Caco-2 (cell line): ENCODE data around the gene PLRG1. TPM values are rescaled to one million over a fixed set of nuclear protein-coding genes. Genes with fewer than 3 reads are reported as not detected.

Source experiments
- BruUV-seq: library from RNA; stranded (reverse); fragments of 400-500 nt; replicated peaks from 2 replicates; lab custom pipeline; 2021; lab: Mats Ljungman, UMichigan
- CTCF ChIA-PET: fragments of 300-600 bp; sonication (Branson Sonifier 250); formaldehyde crosslinking; loops from one replicate; lab custom pipeline; 2022; ENCODE audit warnings: antibody characterized with exemption; lab: Charles Lee
- POLR2A ChIA-PET: fragments of 300-600 bp; sonication (Branson Sonifier 250); formaldehyde crosslinking; loops from one replicate; lab custom pipeline; 2022; ENCODE audit warnings: antibody characterized with exemption; lab: Charles Lee
- DNase-seq, 2 experiments: peaks; one replicate each; pipeline versions ENCODE4 v3.0.0 to v3.0.0-alpha.2; 2020 to 2022
- H3K27me3 ChIP-seq: replicated peaks from 2 replicates; pipeline ENCODE4 v1.6.0; 2011; ENCODE audit warnings: low read length; ENCODE audit not compliant: control insufficient read depth, insufficient read depth
- H3K36me3 ChIP-seq: 2 replicates; pipeline ENCODE4 v1.5.1; 2011; ENCODE audit warnings: low read length; ENCODE audit not compliant: control insufficient read depth, insufficient read depth
- H3K4me1 ChIP-seq: fragments of 250-450 bp; sonication (Bioruptor Pico); 2 replicates; pipeline ENCODE4 v1.5.1; 2020; ENCODE audit warnings: mild to moderate bottlenecking
- H3K4me3 ChIP-seq: 2 replicates; pipeline ENCODE4 v1.5.1; 2011; ENCODE audit warnings: low read depth, mild to moderate bottlenecking, control low read depth, low read length
- H3K9me3 ChIP-seq: fragments of 250-450 bp; sonication (Bioruptor Pico); 2 replicates; pipeline ENCODE4 v1.5.1; 2020; ENCODE audit warnings: mild to moderate bottlenecking, moderate library complexity
- H3K27ac Mint-ChIP-seq: one replicate; pipeline ENCODE4 v1.8.0; 2022; ENCODE audit warnings: mixed read lengths; ENCODE audit not compliant: unreplicated experiment
- H3K27me3 Mint-ChIP-seq: one replicate; pipeline ENCODE4 v1.8.0; 2022; ENCODE audit warnings: mixed read lengths; ENCODE audit not compliant: insufficient read depth, unreplicated experiment
- H3K36me3 Mint-ChIP-seq: one replicate; pipeline ENCODE4 v1.8.0; 2022; ENCODE audit warnings: mild to moderate bottlenecking, mixed read lengths; ENCODE audit not compliant: insufficient read depth, unreplicated experiment
- H3K4me1 Mint-ChIP-seq: one replicate; pipeline ENCODE4 v1.8.0; 2022; ENCODE audit warnings: low read depth, mixed read lengths; ENCODE audit not compliant: unreplicated experiment
- H3K4me3 Mint-ChIP-seq: one replicate; pipeline ENCODE4 v1.8.0; 2022; ENCODE audit warnings: mild to moderate bottlenecking, moderate library complexity, mixed read lengths; ENCODE audit not compliant: unreplicated experiment
- H3K9me3 Mint-ChIP-seq: one replicate; pipeline ENCODE4 v1.8.0; 2022; ENCODE audit warnings: mixed read lengths; ENCODE audit not compliant: unreplicated experiment
- CTCF ChIP-seq, 2 experiments: fragments of 200-600 bp in 1 of 2; IDR thresholded peaks; 1 replicate in 1 of 2; 2 replicates in 1 of 2; pipeline versions ENCODE4 v1.5.1 to v1.8.0; 2011 to 2022; ENCODE audit warnings: antibody characterized with exemption in 1 of 2, control low read depth in 1 of 2, inconsistent platforms in 1 of 2, low read depth in 1 of 2, low read length in 1 of 2, mild to moderate bottlenecking in 1 of 2, moderate library complexity in 1 of 2; ENCODE audit not compliant: insufficient read depth in 1 of 2, severe bottlenecking in 1 of 2, unreplicated experiment in 1 of 2
- intact Hi-C: fragments of 100-400 bp; cut with micrococcal nuclease; formaldehyde crosslinking; loops from one replicate; pipeline ENCODE4 v1.10.0; 2022; ENCODE audit not compliant: unreplicated experiment
- total RNA-seq: library from RNA; stranded (reverse); gene quantifications from 2 replicates; pipeline ENCODE4 v1.2.3, GENCODE V29; 2022

The PLRG1 gene
- total RNA-seq, 1 experiment from 2014 or later = 99.4 TPM

- no TSS peak for BruUV-seq
- ChIA-PET CTCF (no interaction called here), POLR2A (no interaction called here)
- Histone ChIP-seq H3K4me3 (no peak overlapping the region), H3K36me3 (no peaks in the 10 kb centered on the region), H3K9me3 (no peaks in the 10 kb centered on the region), H3K4me1 (no peaks in the 10 kb centered on the region), H3K27me3 (no peaks in the 10 kb centered on the region)
- Mint-ChIP-seq H3K27ac (no peak overlapping the region), H3K4me1 (no peaks in the 10 kb centered on the region), H3K4me3 (no peak overlapping the region), H3K9me3 (no peaks in the 10 kb centered on the region), H3K27me3 (no peaks in the 10 kb centered on the region), H3K36me3 (no peaks in the 10 kb centered on the region)
- intact Hi-C loops = no loop called here
- DNase-seq = no peak
- TF ChIP-seq CTCF (IDR thresholded peaks at IDR 0.05; ENCODE audit: insufficient read depth in 1 of 2, low read depth in 1 of 2, low read length in 1 of 2, severe bottlenecking in 1 of 2, unreplicated experiment in 1 of 2) = no peak
These were observed 19.4 kb upstream of the PLRG1 start for GRCh38 chr4:154569584-154569983.

GRCh38 chr4:154569028-154569427 lies 18.8 kb upstream of the PLRG1 start:
- DNase-seq = no peak
- Histone ChIP-seq H3K9me3 (no peaks in the 10 kb centered on the region), H3K4me3 (no peak overlapping the region), H3K27me3 (no peaks in the 10 kb centered on the region), H3K4me1 (0 out of 2 replicates have a peak, but pooled peaks cover 3% of the 10 kb centered on the region), H3K36me3 (no peaks in the 10 kb centered on the region)
- ChIA-PET CTCF (no interaction called here), POLR2A (no interaction called here)
- Mint-ChIP-seq H3K27me3 (no peaks in the 10 kb centered on the region), H3K36me3 (no peaks in the 10 kb centered on the region), H3K4me1 (no peaks in the 10 kb centered on the region), H3K27ac (no peak overlapping the region), H3K4me3 (no peak overlapping the region), H3K9me3 (no peaks in the 10 kb centered on the region)
- intact Hi-C loops = no loop called here
- BruUV-seq = no TSS peak
- no peak for TF ChIP-seq CTCF (IDR thresholded peaks at IDR 0.05; ENCODE audit: insufficient read depth in 1 of 2, low read depth in 1 of 2, low read length in 1 of 2, severe bottlenecking in 1 of 2, unreplicated experiment in 1 of 2)

GRCh38 chr4:154566639-154567204 lies 16.5 kb upstream of the PLRG1 start:
- ChIA-PET POLR2A (no interaction called here), CTCF (no interaction called here)
- Histone ChIP-seq H3K36me3 (no peaks in the 10 kb centered on the region), H3K27me3 (no peaks in the 10 kb centered on the region), H3K9me3 (no peaks in the 10 kb centered on the region), H3K4me3 (no peak overlapping the region), H3K4me1 (peaks cover 17% of the 10 kb centered on the region)
- TF ChIP-seq CTCF (IDR thresholded peaks at IDR 0.05; ENCODE audit: insufficient read depth in 1 of 2, low read depth in 1 of 2, low read length in 1 of 2, severe bottlenecking in 1 of 2, unreplicated experiment in 1 of 2) = no peak
- no peak for DNase-seq
- no peaks in the 10 kb centered on the region for H3K27me3 Mint-ChIP-seq
- no peaks in the 10 kb centered on the region for H3K36me3 Mint-ChIP-seq
- H3K9me3 Mint-ChIP-seq = no peaks in the 10 kb centered on the region
- no peaks in the 10 kb centered on the region for H3K4me1 Mint-ChIP-seq
- intact Hi-C loops = no loop called here
- BruUV-seq = no TSS peak
- no peak overlapping the region for H3K27ac Mint-ChIP-seq
- no peak overlapping the region for H3K4me3 Mint-ChIP-seq
